Measurements from ENCODE around the gene GLA. TPM values are rescaled to one million over a fixed set of nuclear protein-coding genes. Genes with fewer than 3 reads are reported as not detected.

Gene GLA
- 10 to 100 TPM in 3 of 4 donors, 1 to 10 TPM in 1; 5.4 to 15.7 (median 11.3) TPM for total RNA-seq
- 10 to 100 TPM; 14.4 to 48.5 (median 24.7) TPM for polyA plus RNA-seq
- long read RNA-seq, donor 1, partial matches to known transcripts, result 0 of 5 reads
- long read RNA-seq, donor 1, other reads (novel, unspliced or antisense), result 0 of 5 reads
- long read RNA-seq, donor 2, transcript GLA-204 (3 exons, 793 nt), result major isoform, 5 of 9 reads
- long read RNA-seq, donor 2, partial matches to known transcripts, result 0 of 9 reads
- long read RNA-seq, donor 2, other reads (novel, unspliced or antisense), result 2 of 9 reads

DNA sequence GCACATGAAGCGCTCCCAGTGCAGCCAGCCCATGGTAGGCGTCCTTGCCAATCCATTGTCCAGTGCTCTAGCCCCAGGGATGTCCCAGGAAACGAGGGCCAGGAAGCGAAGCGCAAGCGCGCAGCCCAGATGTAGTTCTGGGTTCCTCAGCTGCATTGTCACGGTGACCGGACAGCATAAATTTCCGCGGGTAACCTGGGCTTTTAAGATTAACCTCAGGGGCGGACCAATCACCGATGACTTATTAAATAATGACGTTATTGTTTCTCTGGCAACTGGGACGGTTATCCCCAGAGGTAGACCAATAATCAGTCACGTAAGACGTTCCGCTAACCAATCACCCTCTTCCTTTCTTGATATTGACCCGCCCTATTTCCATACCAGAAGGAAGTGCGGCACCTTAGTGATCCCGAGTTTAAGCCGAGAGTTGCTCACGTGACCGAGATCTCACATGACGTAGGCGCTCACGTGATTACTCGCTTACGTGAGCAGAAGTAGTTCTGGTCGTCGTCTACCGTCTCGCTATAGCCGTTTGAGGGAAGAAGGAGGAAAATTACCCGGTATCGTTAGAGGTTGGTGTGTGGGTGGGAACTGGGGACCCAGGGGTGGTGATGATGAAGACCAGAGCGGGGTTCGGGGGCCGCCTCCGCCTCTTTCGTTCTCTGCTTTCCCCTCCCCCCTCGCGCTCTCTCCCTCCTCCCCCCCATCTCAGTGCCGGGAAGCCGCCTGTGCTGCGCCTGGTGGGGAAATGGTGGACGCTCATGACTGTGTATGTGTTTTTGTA is at the start of gene GLA, which contains the start of gene HNRNPH2:
GLA (minus strand) TSS at position 178 of the 784 bp plus-strand sequence; CDS start at position 156, 22 bp downstream.
HNRNPH2 (plus strand) TSS at position 475 of the 784 bp plus-strand sequence. CDS start 3,767 bp downstream, outside the sequence.
- H3K27ac ChIP-seq, result peak within 1 kb of the TSS; percentile 89
- intact Hi-C loops (cut with DNase I), result no loop called here
- DNase-seq, result peak; percentile 86 to 92
- peaks cover 0 to 18% of the 10 kb centered on the region in 2 donors for H3K36me3 ChIP-seq (ENCODE audit: insufficient read depth in 1 of 2, low read depth in 1 of 2)
- WGBS, 3 donors, result 0 to 34% (median 0%) methylated on average over 41 to 47 of the region's 47 CpGs
- peak within 1 kb of the TSS; percentile 81 for H3K4me3 ChIP-seq
- peaks cover 22% of the 10 kb centered on the region for H3K4me1 ChIP-seq
- TF ChIP-seq, protein P1, sequence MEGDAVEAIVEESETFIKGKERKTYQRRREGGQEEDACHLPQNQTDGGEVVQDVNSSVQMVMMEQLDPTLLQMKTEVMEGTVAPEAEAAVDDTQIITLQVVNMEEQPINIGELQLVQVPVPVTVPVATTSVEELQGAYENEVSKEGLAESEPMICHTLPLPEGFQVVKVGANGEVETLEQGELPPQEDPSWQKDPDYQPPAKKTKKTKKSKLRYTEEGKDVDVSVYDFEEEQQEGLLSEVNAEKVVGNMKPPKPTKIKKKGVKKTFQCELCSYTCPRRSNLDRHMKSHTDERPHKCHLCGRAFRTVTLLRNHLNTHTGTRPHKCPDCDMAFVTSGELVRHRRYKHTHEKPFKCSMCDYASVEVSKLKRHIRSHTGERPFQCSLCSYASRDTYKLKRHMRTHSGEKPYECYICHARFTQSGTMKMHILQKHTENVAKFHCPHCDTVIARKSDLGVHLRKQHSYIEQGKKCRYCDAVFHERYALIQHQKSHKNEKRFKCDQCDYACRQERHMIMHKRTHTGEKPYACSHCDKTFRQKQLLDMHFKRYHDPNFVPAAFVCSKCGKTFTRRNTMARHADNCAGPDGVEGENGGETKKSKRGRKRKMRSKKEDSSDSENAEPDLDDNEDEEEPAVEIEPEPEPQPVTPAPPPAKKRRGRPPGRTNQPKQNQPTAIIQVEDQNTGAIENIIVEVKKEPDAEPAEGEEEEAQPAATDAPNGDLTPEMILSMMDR (IDR thresholded peaks at IDR 0.05), result no peak
- no peaks in the 10 kb centered on the region for H3K27me3 ChIP-seq (ENCODE audit: insufficient read depth in 3 of 3, low read length in 2 of 3)
- no peaks in the 10 kb centered on the region for H3K9me3 ChIP-seq
- peak; percentile 96 to 98 (median 98) for ATAC-seq

DNA sequence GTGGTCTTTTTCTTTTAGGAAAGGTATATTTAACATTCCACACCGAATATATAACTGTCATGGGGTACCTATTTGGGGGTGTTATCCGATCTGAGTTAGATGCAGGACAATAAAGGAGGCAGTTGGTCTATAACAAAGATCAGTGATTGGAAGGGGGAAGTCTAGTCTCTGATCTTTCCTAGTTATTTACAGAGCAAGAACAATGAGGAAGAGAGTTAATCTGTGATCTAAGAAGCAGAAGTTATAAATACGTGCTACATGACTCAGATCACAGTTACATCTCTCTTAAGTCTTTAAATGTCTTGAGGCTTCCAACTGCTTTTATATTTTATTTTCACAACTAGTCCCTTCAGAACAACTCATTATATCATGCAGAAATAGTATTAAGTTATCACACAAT is 44.3 kb upstream of the GLA start:
- H3K4me3 ChIP-seq, result no peak overlapping the region
- no peak for ATAC-seq
- TF ChIP-seq, protein P1 (IDR thresholded peaks at IDR 0.05), result no peak
- intact Hi-C loops (cut with DNase I), result no loop called here
- 68 to 92% (median 87%) methylated on average over 3 of the region's 3 CpGs for WGBS, 3 donors
- no peak overlapping the region for H3K27ac ChIP-seq
- H3K4me1 ChIP-seq, result no peaks in the 10 kb centered on the region
- H3K36me3 ChIP-seq (ENCODE audit: insufficient read depth in 1 of 2, low read depth in 1 of 2), result no peaks in the 10 kb centered on the region
- no peaks in the 10 kb centered on the region for H3K27me3 ChIP-seq (ENCODE audit: insufficient read depth in 3 of 3, low read length in 2 of 3)
- no peaks in the 10 kb centered on the region for H3K9me3 ChIP-seq
- no peak for DNase-seq

DNA sequence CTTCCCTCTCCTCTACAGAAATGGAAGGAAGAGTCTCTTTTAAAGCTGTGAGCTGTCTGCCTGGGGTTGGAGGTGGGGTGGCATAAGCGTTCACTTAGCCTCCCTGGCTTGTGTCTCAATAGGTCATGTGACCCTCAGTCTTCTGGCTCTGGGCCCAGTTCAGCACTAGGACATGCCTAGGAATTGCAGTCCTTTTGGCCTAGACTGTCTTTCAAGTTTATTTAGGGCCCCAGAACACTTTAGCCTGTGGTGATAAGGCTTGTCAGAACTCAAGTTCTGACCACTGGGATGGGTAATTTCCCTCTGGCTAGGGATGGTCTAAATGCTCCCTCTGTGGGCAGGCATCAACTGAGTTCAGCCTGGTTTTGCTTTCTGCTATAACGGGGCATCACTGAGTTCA is 43.2 kb upstream of the GLA start:
- TF ChIP-seq, protein P1 (IDR thresholded peaks at IDR 0.05), result no peak
- ATAC-seq (peak in 3 of 4 donors; percentile 56 to 92 (median 73)), DNase-seq (peak in 1 of 2 donors; percentile 52)

DNA sequence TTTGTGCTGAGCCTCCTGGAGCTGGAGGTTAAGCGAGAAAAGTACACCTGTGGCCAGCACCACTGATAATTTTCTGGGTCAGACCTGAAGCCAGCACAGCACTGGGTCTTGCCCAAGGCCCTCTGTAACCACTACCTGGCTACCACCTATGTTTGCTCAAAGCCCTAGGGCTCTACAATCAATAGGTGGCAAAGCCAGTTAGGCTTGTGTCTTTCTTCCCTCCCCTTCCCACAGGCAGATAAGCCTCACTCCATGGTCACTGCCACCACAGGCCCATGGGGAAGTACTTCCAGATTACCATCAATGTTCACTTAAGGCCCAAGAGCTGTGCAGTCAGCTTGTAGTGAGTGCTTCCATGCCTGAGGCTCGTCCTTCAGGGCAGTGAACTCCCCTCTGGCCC is 42.4 kb upstream of the GLA start:
- no peaks in the 10 kb centered on the region for H3K4me1 ChIP-seq
- H3K27me3 ChIP-seq (ENCODE audit: insufficient read depth in 3 of 3, low read length in 2 of 3), result no peaks in the 10 kb centered on the region
- no peak for ATAC-seq
- H3K36me3 ChIP-seq (ENCODE audit: insufficient read depth in 1 of 2, low read depth in 1 of 2), result no peaks in the 10 kb centered on the region
- H3K27ac ChIP-seq, result no peak overlapping the region
- no peak overlapping the region for H3K4me3 ChIP-seq
- TF ChIP-seq, protein P1 (IDR thresholded peaks at IDR 0.05), result no peak
- intact Hi-C loops (cut with DNase I), result no loop called here
- WGBS, 3 donors, result 57 to 100% (median 93%) methylated on average over 2 of the region's 2 CpGs
- DNase-seq, result no peak
- H3K9me3 ChIP-seq, result no peaks in the 10 kb centered on the region

More for the DNA sequence above, 43.2 kb upstream of the GLA start:
- intact Hi-C loops (cut with DNase I), result no loop called here
- Histone ChIP-seq H3K27ac (no peak overlapping the region), H3K36me3 (ENCODE audit: insufficient read depth in 1 of 2, low read depth in 1 of 2) (no peaks in the 10 kb centered on the region), H3K9me3 (no peaks in the 10 kb centered on the region), H3K27me3 (ENCODE audit: insufficient read depth in 3 of 3, low read length in 2 of 3) (no peaks in the 10 kb centered on the region), H3K4me1 (no peaks in the 10 kb centered on the region), H3K4me3 (no peak overlapping the region)
- WGBS, 3 donors, result 45 to 65% (median 50%) methylated on average over 2 of the region's 2 CpGs
